ENCODE measurements around the gene CCDC106.

The CCDC106 gene

GRCh38 chr19:55644191-55644833, 3.7 kb upstream of the CCDC106 start:
- H3K4me3 Mint-ChIP-seq, result peak overlapping the region; percentile 84 to 93
- H3K27me3 Mint-ChIP-seq, result peaks cover 0 to 7% of the 10 kb centered on the region in 2 donors
- peak overlapping the region; percentile 84 to 91 for H3K27ac Mint-ChIP-seq
- peaks cover 41 to 42% of the 10 kb centered on the region in 2 donors for H3K4me1 Mint-ChIP-seq (ENCODE audit: low read depth in 2 of 2)
- DNase-seq (no peak), ATAC-seq (replicated peaks) (no peak)
- no peaks in the 10 kb centered on the region for H3K9me3 Mint-ChIP-seq
- H3K36me3 Mint-ChIP-seq (ENCODE audit: insufficient read depth), result peaks cover 38% of the 10 kb centered on the region

GRCh38 chr19:55644842-55645511, 3.0 kb upstream of the CCDC106 start:
- peak overlapping the region; percentile 84 to 91 for H3K27ac Mint-ChIP-seq
- peaks cover 0 to 14% of the 10 kb centered on the region in 2 donors for H3K27me3 Mint-ChIP-seq
- H3K4me3 Mint-ChIP-seq, result peak overlapping the region; percentile 84 to 93
- H3K4me1 Mint-ChIP-seq (ENCODE audit: low read depth in 2 of 2), result peaks cover 41 to 45% of the 10 kb centered on the region in 2 donors
- ATAC-seq (replicated peaks) (no peak), DNase-seq (no peak)
- no peaks in the 10 kb centered on the region for H3K9me3 Mint-ChIP-seq
- H3K36me3 Mint-ChIP-seq (ENCODE audit: insufficient read depth), result peaks cover 38% of the 10 kb centered on the region

DNA sequence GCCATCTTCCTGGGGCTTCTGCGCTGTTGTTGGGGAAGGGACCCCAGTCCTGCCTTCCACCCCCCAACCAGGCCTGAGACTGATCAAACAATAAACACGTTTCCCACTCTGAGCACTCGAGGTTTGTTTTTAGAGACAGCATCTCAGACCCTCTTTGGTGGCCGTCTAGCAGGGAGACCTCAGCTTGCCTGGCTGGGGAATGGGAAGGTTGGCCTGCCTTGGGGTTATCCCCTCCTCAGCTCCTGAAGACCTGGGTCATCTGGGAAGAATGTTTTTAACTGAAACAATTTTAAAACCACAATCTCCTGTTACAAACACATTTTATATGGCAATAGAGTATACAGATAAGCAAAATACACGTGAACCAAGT, 2.5 kb upstream of the CCDC106 start:
- ATAC-seq (replicated peaks), result no peak
- peaks cover 32% of the 10 kb centered on the region for H3K36me3 Mint-ChIP-seq (ENCODE audit: insufficient read depth)

DNA sequence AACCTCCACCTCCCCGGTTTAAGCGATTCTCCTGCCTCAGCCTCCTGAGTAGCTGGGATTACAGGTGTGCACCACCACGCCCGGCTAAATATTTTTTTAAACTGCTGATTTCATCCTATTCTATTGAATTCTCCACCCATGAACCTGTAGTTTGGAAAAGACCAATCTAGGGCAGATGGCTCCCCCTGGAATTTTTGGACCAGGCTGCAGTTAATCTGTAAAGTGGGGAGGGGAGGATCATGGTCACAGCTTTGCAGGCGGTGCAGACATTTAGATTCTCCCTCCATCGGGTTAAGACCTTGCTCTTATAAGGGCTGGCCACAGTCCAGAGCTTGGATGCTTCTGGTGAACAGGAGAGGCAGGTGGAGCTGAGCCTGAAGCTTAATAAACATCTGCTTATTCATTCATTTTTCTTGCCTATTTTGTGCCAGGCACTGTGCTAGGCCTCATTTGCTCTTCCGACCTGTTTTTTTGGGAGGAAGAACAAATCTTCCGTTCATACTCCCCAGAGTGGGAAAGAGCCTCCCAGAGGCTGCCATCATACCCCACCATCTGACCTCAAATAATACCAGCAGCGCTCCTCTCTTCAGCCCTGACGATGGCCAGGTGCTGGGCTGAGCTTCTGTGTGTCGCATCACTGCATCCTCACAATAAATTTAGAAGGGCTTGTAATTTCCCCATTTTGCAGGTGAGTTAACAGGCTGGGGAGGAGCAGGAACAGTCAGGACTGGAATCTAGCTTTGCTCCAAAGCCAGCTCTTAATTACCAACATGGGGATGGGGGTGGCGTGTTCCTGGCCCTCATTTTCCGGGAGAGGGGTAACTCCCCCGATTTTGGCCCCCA, 902 bp upstream of the CCDC106 start:
- ATAC-seq (replicated peaks) (no peak), DNase-seq (no peak)
- H3K27me3 Mint-ChIP-seq, result peaks cover 0 to 15% of the 10 kb centered on the region in 2 donors
- peak overlapping the region; percentile 61 to 71 for H3K4me3 Mint-ChIP-seq
- peaks cover 25 to 32% of the 10 kb centered on the region in 2 donors for H3K4me1 Mint-ChIP-seq (ENCODE audit: low read depth in 2 of 2)
- H3K36me3 Mint-ChIP-seq (ENCODE audit: insufficient read depth), result peaks cover 30% of the 10 kb centered on the region
- H3K27ac Mint-ChIP-seq, result no peak overlapping the region
- H3K9me3 Mint-ChIP-seq, result no peaks in the 10 kb centered on the region

More for the DNA sequence above, 2.5 kb upstream of the CCDC106 start:
- DNase-seq, result no peak
- peak overlapping the region; percentile 37 to 48 for H3K4me3 Mint-ChIP-seq
- no peaks in the 10 kb centered on the region for H3K9me3 Mint-ChIP-seq
- H3K27me3 Mint-ChIP-seq, result peaks cover 0 to 15% of the 10 kb centered on the region in 2 donors
- H3K27ac Mint-ChIP-seq, result no peak overlapping the region
- peaks cover 36 to 42% of the 10 kb centered on the region in 2 donors for H3K4me1 Mint-ChIP-seq (ENCODE audit: low read depth in 2 of 2)

DNA sequence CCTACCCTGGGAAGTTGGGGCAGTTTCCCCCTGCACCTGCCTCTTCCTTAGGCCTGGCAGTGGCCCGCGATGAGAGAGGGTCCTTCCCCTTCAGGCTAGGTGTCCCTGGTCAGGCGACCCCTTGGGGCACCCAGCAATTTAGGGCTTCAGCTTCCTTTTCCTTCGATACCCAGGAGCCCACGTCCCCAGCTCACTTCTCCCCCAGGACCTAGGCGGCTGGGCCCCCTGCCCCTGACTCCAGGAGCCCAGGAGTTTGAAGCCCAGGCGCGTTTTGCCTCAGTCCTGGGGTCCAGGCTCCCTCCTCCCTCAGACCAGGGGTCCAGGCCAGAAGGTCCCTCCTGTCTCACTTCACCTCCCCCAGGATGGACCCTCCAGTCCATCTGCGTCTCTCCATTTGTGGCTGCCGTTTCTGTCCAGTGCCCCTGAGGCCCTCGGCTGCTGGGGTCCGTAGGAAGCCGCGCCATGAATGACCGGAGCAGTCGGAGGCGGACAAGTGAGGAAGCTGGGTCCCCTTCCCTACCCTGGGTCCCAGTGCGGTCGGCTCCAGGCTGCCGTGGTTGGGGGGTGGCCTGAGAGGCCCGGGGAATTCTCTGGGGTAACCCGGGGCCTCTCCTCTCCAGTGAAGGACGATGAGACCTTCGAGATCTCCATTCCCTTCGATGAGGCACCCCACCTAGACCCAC, 714 bp downstream of the CCDC106 start:
- Mint-ChIP-seq H3K27me3 (peaks cover 0 to 15% of the 10 kb centered on the region in 2 donors), H3K4me3 (peak overlapping the region; percentile 60 to 82), H3K36me3 (ENCODE audit: insufficient read depth) (peaks cover 26% of the 10 kb centered on the region), H3K27ac (peak overlapping the region; percentile 51 to 79), H3K9me3 (no peaks in the 10 kb centered on the region), H3K4me1 (ENCODE audit: low read depth in 2 of 2) (peaks cover 15 to 26% of the 10 kb centered on the region in 2 donors)
- ATAC-seq (replicated peaks) (no peak), DNase-seq (no peak)

DNA sequence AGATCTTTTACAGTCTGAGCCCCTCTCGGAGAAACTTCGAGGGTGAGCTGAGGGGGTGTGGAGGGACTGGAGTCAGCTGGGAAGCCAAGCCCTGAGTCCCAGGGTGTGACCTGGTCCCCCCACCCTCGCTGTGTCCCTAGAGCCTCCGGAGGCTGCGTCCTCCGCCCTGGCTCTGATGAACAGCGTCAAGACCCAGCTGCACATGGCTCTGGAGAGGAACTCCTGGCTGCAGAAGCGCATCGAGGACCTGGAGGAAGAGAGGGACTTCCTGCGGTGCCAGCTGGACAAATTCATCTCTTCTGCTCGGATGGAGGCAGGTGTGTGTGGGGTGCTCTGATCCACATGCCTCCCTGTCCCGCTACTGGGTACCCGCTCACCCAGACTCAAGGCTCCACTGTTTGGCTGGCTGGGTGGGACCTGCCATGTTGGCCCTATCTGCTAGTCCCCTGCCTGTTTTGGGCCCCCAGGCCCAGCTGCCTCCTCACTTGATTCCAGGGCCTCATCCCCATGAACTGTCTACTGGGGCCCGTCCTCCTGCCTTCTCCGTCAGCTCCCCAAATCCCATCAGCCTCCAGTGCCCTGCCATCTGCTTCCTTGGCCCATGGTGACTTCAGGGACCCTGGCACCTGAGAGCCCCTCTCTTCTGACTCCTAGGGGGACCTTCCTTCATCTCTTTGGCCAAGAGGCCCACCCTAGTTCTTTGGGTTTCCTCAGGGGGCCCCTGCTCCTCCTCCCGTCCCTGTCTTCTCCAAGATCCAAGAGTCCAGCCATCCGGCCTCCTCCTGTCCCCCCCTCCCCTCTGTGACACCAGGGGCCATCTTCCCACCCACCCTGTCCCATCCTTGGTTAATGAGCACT, 1.5 kb downstream of the CCDC106 start:
- DNase-seq (no peak), ATAC-seq (replicated peaks) (no peak)
- H3K4me3 Mint-ChIP-seq, result peak overlapping the region in 1 of 2 donors; percentile 82
- H3K36me3 Mint-ChIP-seq (ENCODE audit: insufficient read depth), result peaks cover 33% of the 10 kb centered on the region
- peaks cover 10 to 22% of the 10 kb centered on the region in 2 donors for H3K4me1 Mint-ChIP-seq (ENCODE audit: low read depth in 2 of 2)
- H3K9me3 Mint-ChIP-seq, result no peaks in the 10 kb centered on the region
- peak overlapping the region; percentile 19 to 51 for H3K27ac Mint-ChIP-seq
- H3K27me3 Mint-ChIP-seq, result peaks cover 0 to 15% of the 10 kb centered on the region in 2 donors

- H3K27me3 Mint-ChIP-seq, result peaks cover 0 to 15% of the 10 kb centered on the region in 2 donors
- no peak for DNase-seq
- H3K36me3 Mint-ChIP-seq (ENCODE audit: insufficient read depth), result peaks cover 40% of the 10 kb centered on the region
- peaks cover 8 to 20% of the 10 kb centered on the region in 2 donors for H3K4me1 Mint-ChIP-seq (ENCODE audit: low read depth in 2 of 2)
- H3K9me3 Mint-ChIP-seq, result no peaks in the 10 kb centered on the region
- ATAC-seq (replicated peaks), result no peak
- H3K4me3 Mint-ChIP-seq, result peak overlapping the region; percentile 53 to 82
- no peak overlapping the region for H3K27ac Mint-ChIP-seq
Measured at GRCh38 chr19:55650126-55650557, 2.1 kb downstream of the CCDC106 start.

- DNase-seq, result no peak
- peak overlapping the region; percentile 66 to 86 for H3K27ac Mint-ChIP-seq
- H3K9me3 Mint-ChIP-seq, result no peaks in the 10 kb centered on the region
- H3K4me1 Mint-ChIP-seq (ENCODE audit: low read depth in 2 of 2), result peaks cover 10 to 23% of the 10 kb centered on the region in 2 donors
- peaks cover 0 to 15% of the 10 kb centered on the region in 2 donors for H3K27me3 Mint-ChIP-seq
- ATAC-seq (replicated peaks), result no peak
- H3K36me3 Mint-ChIP-seq (ENCODE audit: insufficient read depth), result peaks cover 44% of the 10 kb centered on the region
- H3K4me3 Mint-ChIP-seq, result no peak overlapping the region
Measured at GRCh38 chr19:55650602-55651230, 2.7 kb downstream of the CCDC106 start.

DNA sequence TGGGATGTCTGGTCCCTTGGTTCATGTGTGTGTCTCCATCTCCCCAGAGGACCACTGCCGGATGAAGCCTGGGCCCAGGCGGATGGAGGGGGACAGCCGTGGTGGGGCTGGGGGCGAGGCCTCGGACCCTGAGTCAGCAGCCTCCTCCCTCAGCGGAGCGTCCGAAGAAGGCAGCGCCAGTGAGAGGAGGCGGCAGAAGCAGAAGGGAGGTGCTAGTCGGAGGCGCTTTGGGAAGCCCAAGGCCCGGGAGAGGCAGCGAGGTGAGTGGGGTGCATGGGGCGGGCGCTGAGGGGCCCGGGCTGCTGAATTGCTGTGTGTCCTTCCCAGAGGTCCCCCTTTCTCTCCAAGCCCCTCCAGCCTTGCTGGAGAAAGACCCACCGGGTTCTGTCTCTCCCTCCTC, 3.2 kb downstream of the CCDC106 start:
- Mint-ChIP-seq H3K27ac (peak overlapping the region in 1 of 2 donors; percentile 86), H3K9me3 (no peaks in the 10 kb centered on the region), H3K4me1 (ENCODE audit: low read depth in 2 of 2) (peaks cover 15 to 28% of the 10 kb centered on the region in 2 donors), H3K27me3 (peaks cover 0 to 15% of the 10 kb centered on the region in 2 donors), H3K36me3 (ENCODE audit: insufficient read depth) (peaks cover 42% of the 10 kb centered on the region), H3K4me3 (no peak overlapping the region)
- DNase-seq (no peak), ATAC-seq (replicated peaks) (no peak)

GRCh38 chr19:55652311-55653128, 4.5 kb downstream of the CCDC106 start:
- H3K4me3 Mint-ChIP-seq, result peak overlapping the region in 1 of 2 donors; percentile 17
- peaks cover 0 to 15% of the 10 kb centered on the region in 2 donors for H3K27me3 Mint-ChIP-seq
- ATAC-seq (replicated peaks) (no peak), DNase-seq (no peak)
- H3K36me3 Mint-ChIP-seq (ENCODE audit: insufficient read depth), result peaks cover 41% of the 10 kb centered on the region
- peak overlapping the region in 1 of 2 donors; percentile 98 for H3K27ac Mint-ChIP-seq
- H3K9me3 Mint-ChIP-seq, result no peaks in the 10 kb centered on the region
- H3K4me1 Mint-ChIP-seq (ENCODE audit: low read depth in 2 of 2), result peaks cover 23 to 31% of the 10 kb centered on the region in 2 donors

- peaks cover 42% of the 10 kb centered on the region for H3K36me3 Mint-ChIP-seq (ENCODE audit: insufficient read depth)
- no peaks in the 10 kb centered on the region for H3K9me3 Mint-ChIP-seq
- peak overlapping the region; percentile 96 to 98 for H3K27ac Mint-ChIP-seq
- H3K4me1 Mint-ChIP-seq (ENCODE audit: low read depth in 2 of 2), result peaks cover 26 to 31% of the 10 kb centered on the region in 2 donors
- peaks cover 0 to 13% of the 10 kb centered on the region in 2 donors for H3K27me3 Mint-ChIP-seq
- peak; percentile 98 to 99 (median 99) for DNase-seq
- peak overlapping the region; percentile 90 to 92 for H3K4me3 Mint-ChIP-seq
- peak; percentile 61 for ATAC-seq (replicated peaks)
Measured at GRCh38 chr19:55653651-55654322, 5.8 kb downstream of the CCDC106 start.

Measured in effector memory CD8-positive, alpha-beta T cell (primary cell).